Ishikawa (cell line): ENCODE data around the gene NUAK2.

ENCODE experiments used
- CREB1 ChIP-seq: IDR thresholded peaks from 2 replicates; pipeline ENCODE4 v1.6.1; 2012; ENCODE audit warnings: low read depth
- EGR1 ChIP-seq: IDR thresholded peaks from 2 replicates; pipeline ENCODE4 v1.6.1; 2012
- EP300 ChIP-seq: IDR thresholded peaks from 2 replicates; pipeline ENCODE4 v1.6.1; 2012; ENCODE audit warnings: borderline replicate concordance
- FOXM1 ChIP-seq: IDR thresholded peaks from 2 replicates; pipeline ENCODE4 v1.6.1; 2012; ENCODE audit warnings: low read depth, borderline replicate concordance
- NFIC ChIP-seq: IDR thresholded peaks from 2 replicates; pipeline ENCODE4 v1.6.1; 2012
- RAD21 ChIP-seq: IDR thresholded peaks from 2 replicates; pipeline ENCODE4 v1.6.1; 2012; ENCODE audit warnings: low read depth
- TAF1 ChIP-seq: IDR thresholded peaks from 2 replicates; pipeline ENCODE4 v1.6.1; 2012; ENCODE audit warnings: low read depth, mild to moderate bottlenecking
- YY1 ChIP-seq: IDR thresholded peaks from 2 replicates; pipeline ENCODE4 v1.6.1; 2012; ENCODE audit warnings: low read depth
- TF ChIP-seq, protein P1 (sequence below): IDR thresholded peaks from 2 replicates; pipeline ENCODE4 v1.6.1; 2012
- TF ChIP-seq, protein P2 (sequence below): IDR thresholded peaks from 2 replicates; pipeline ENCODE4 v1.6.1; 2012; ENCODE audit warnings: low read depth, mild to moderate bottlenecking

DNA sequence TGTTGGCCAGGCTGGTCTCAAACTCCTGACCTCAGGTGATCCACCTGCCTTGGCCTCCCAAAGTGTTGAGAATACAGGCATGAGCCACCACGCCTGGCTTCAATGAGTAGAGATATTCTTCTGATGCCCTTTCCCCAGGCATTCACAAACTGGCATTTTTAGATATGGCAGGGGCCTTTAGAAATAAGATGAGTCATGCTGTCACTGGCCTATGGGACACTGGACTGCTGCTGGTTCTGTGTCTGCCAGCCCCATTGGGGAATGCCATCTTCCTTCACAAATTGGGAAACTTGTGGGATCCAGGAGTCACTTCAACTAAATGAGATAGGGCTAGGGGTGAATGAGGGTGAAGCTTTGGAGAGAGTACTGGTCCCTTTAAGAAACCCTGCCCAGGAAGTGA, 19.1 kb upstream of the NUAK2 start:
- TF ChIP-seq FOXM1 (no peak), NFIC (no peak), EGR1 (no peak), RAD21 (no peak), EP300 (no peak), CREB1 (no peak), YY1 (no peak), TAF1 (no peak)
- TF ChIP-seq, protein P1, sequence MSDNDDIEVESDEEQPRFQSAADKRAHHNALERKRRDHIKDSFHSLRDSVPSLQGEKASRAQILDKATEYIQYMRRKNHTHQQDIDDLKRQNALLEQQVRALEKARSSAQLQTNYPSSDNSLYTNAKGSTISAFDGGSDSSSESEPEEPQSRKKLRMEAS = no peak
- TF ChIP-seq, protein P2, sequence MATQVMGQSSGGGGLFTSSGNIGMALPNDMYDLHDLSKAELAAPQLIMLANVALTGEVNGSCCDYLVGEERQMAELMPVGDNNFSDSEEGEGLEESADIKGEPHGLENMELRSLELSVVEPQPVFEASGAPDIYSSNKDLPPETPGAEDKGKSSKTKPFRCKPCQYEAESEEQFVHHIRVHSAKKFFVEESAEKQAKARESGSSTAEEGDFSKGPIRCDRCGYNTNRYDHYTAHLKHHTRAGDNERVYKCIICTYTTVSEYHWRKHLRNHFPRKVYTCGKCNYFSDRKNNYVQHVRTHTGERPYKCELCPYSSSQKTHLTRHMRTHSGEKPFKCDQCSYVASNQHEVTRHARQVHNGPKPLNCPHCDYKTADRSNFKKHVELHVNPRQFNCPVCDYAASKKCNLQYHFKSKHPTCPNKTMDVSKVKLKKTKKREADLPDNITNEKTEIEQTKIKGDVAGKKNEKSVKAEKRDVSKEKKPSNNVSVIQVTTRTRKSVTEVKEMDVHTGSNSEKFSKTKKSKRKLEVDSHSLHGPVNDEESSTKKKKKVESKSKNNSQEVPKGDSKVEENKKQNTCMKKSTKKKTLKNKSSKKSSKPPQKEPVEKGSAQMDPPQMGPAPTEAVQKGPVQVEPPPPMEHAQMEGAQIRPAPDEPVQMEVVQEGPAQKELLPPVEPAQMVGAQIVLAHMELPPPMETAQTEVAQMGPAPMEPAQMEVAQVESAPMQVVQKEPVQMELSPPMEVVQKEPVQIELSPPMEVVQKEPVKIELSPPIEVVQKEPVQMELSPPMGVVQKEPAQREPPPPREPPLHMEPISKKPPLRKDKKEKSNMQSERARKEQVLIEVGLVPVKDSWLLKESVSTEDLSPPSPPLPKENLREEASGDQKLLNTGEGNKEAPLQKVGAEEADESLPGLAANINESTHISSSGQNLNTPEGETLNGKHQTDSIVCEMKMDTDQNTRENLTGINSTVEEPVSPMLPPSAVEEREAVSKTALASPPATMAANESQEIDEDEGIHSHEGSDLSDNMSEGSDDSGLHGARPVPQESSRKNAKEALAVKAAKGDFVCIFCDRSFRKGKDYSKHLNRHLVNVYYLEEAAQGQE = no peak
